HCT116 (cell line): ENCODE results near the gene RNF11. TPM values are rescaled to one million over a fixed set of nuclear protein-coding genes. Genes with fewer than 3 reads are reported as not detected.

Source experiments
- ATAC-seq: fragments of 200-7000 bp; cut with Tn5 transposase; 2 replicates; pipeline ENCODE4 v1.9.1; 2020; ENCODE audit warnings: mild to moderate bottlenecking, moderate library complexity
- BruUV-seq: library from RNA; stranded (reverse); fragments of 400-500 nt; replicated peaks from 2 replicates; lab custom pipeline; 2021; lab: Mats Ljungman, UMichigan
- CTCF ChIA-PET: fragments of 300-600 bp; sonication (Branson Sonifier 250); formaldehyde crosslinking; loops from one replicate; lab custom pipeline; 2021; ENCODE audit warnings: antibody characterized with exemption; lab: Charles Lee
- POLR2A ChIA-PET: fragments of 300-600, 350-600 bp; sonication (Branson Sonifier 250); formaldehyde crosslinking; loops from one replicate; lab custom pipeline; 2021; ENCODE audit warnings: antibody characterized with exemption; lab: Charles Lee
- RAD21 ChIA-PET, 2 experiments: fragments of 300-600 bp; sonication (Branson Sonifier 250); formaldehyde crosslinking; loops; one replicate each; lab custom pipeline; 2023; ENCODE audit warnings: low total read pairs in 2 of 2; ENCODE audit not compliant: uncharacterized antibody in 2 of 2, unreplicated experiment in 2 of 2, low non-redundant PET in 1 of 2; lab: Charles Lee
- DNase-seq: peaks from one replicate; pipeline ENCODE4 v3.0.0-alpha.2; 2010; ENCODE audit warnings: low read depth, low spot score
- H2AFZ ChIP-seq: fragments of 200-600 bp; shearing (Covaris generic), sonication (generic); 2 replicates; pipeline ENCODE4 v1.6.1; 2017; ENCODE audit warnings: low read depth, mixed run types, mixed read lengths, antibody characterized with exemption, low read length; ENCODE audit not compliant: poor library complexity, severe bottlenecking
- H3K27ac ChIP-seq: 2 replicates; pipeline ENCODE4 v1.5.1; 2012; ENCODE audit warnings: low read depth, low read length
- H3K27me3 ChIP-seq: fragments of 200-600 bp; sonication (generic); 2 replicates; pipeline ENCODE4 v1.6.1; 2016; ENCODE audit warnings: mixed run types, low read length, mixed read lengths; ENCODE audit not compliant: insufficient read depth
- H3K36me3 ChIP-seq, 2 experiments: fragments of 200-500 bp in 1 of 2; fragments of 200-600 bp in 1 of 2; sonication (Bioruptor generic) in 1 of 2; sonication (generic) in 1 of 2; 2 replicates each; pipeline versions ENCODE4 v1.5.1 to v1.6.1; 2014 to 2016; ENCODE audit warnings: low read length in 2 of 2, inconsistent platforms in 1 of 2, mixed read lengths in 1 of 2, mixed run types in 1 of 2; ENCODE audit not compliant: insufficient read depth in 2 of 2, control insufficient read depth in 1 of 2
- H3K4me1 ChIP-seq, 2 experiments: fragments of 200-600 bp in 1 of 2; sonication (generic) in 1 of 2; 2 replicates each; pipeline versions ENCODE4 v1.5.1 to v1.6.1; 2012 to 2017; ENCODE audit warnings: low read length in 2 of 2, inconsistent platforms in 1 of 2, mild to moderate bottlenecking in 1 of 2, mixed read lengths in 1 of 2, mixed run types in 1 of 2, moderate library complexity in 1 of 2; ENCODE audit not compliant: insufficient read depth in 2 of 2, control insufficient read depth in 1 of 2
- H3K4me2 ChIP-seq: fragments of 200-600 bp; sonication (generic); 2 replicates; pipeline ENCODE4 v1.6.1; 2017; ENCODE audit warnings: mixed run types, low read length, mixed read lengths
- H3K4me3 ChIP-seq, 2 experiments: fragments of 200-600 bp in 1 of 2; sonication (generic) in 1 of 2; replicated peaks in 1 of 2; 2 replicates each; pipeline ENCODE4 v1.5.1; 2011 to 2016; ENCODE audit warnings: low read length in 2 of 2, control low read depth in 1 of 2, low read depth in 1 of 2, mild to moderate bottlenecking in 1 of 2, mixed read lengths in 1 of 2, mixed run types in 1 of 2
- H3K79me2 ChIP-seq: fragments of 200-600 bp; sonication (generic); 2 replicates; pipeline ENCODE4 v1.6.1; 2017; ENCODE audit warnings: mild to moderate bottlenecking, mixed run types, low read length, moderate library complexity, mixed read lengths; ENCODE audit not compliant: insufficient read depth
- H3K9ac ChIP-seq: fragments of 200-600 bp; sonication (generic); 2 replicates; pipeline ENCODE4 v1.6.1; 2016; ENCODE audit warnings: low read length, mixed read lengths
- H3K9me2 ChIP-seq: fragments of 200-600 bp; sonication (generic), shearing (Covaris generic); 2 replicates; pipeline ENCODE4 v1.6.1; 2017; ENCODE audit warnings: mixed run types, mild to moderate bottlenecking, moderate library complexity; ENCODE audit not compliant: insufficient read depth
- H3K9me3 ChIP-seq, 2 experiments: fragments of 200-500 bp in 1 of 2; fragments of 200-600 bp in 1 of 2; sonication (Bioruptor generic) in 1 of 2; sonication (generic) in 1 of 2; 2 replicates each; pipeline ENCODE4 v1.6.1; 2014 to 2017; ENCODE audit warnings: low read length in 2 of 2, mixed read lengths in 2 of 2, inconsistent platforms in 1 of 2, low read depth in 1 of 2, mild to moderate bottlenecking in 1 of 2, mixed run types in 1 of 2, moderate library complexity in 1 of 2; ENCODE audit not compliant: control insufficient read depth in 1 of 2, insufficient read depth in 1 of 2
- H4K20me1 ChIP-seq: fragments of 200-600 bp; sonication (generic), shearing (Covaris generic); 2 replicates; pipeline ENCODE4 v1.6.1; 2017; ENCODE audit warnings: mixed run types, mild to moderate bottlenecking, moderate library complexity; ENCODE audit not compliant: insufficient read depth
- CEBPB ChIP-seq: IDR thresholded peaks from 2 replicates; pipeline ENCODE4 v1.6.1; 2012; ENCODE audit warnings: low read depth
- CTCF ChIP-seq, 3 experiments: fragments of 200-600 bp in 1 of 3; sonication (generic) in 1 of 3; IDR thresholded peaks in 2 of 3; conservative IDR thresholded peaks in 1 of 3; 2 replicates each; pipeline ENCODE4 v1.5.1; 2012 to 2017; ENCODE audit warnings: low read depth in 2 of 3, low read length in 2 of 3, antibody characterized with exemption in 1 of 3, borderline replicate concordance in 1 of 3, control low read depth in 1 of 3, mild to moderate bottlenecking in 1 of 3, mixed read lengths in 1 of 3, mixed run types in 1 of 3, moderate library complexity in 1 of 3; ENCODE audit not compliant: insufficient read depth in 1 of 3
- EGR1 ChIP-seq: IDR thresholded peaks from 2 replicates; pipeline ENCODE4 v1.6.1; 2012; ENCODE audit warnings: low read depth
- ELF1 ChIP-seq: IDR thresholded peaks from 2 replicates; pipeline ENCODE4 v1.6.1; 2012; ENCODE audit warnings: low read depth, borderline replicate concordance
- EZH2 ChIP-seq: fragments of 200-600 bp; sonication (generic); IDR thresholded peaks from 2 replicates; pipeline ENCODE4 v1.6.1; 2017; ENCODE audit warnings: antibody characterized with exemption, mixed run types
- JUND ChIP-seq: IDR thresholded peaks from 2 replicates; pipeline ENCODE4 v1.6.1; 2012
- RAD21 ChIP-seq: IDR thresholded peaks from 2 replicates; pipeline ENCODE4 v1.6.1; 2012; ENCODE audit warnings: low read depth, mild to moderate bottlenecking
- SRF ChIP-seq: IDR thresholded peaks from 2 replicates; pipeline ENCODE4 v1.6.1; 2012; ENCODE audit warnings: low read depth
- ZBTB33 ChIP-seq: IDR thresholded peaks from 2 replicates; pipeline ENCODE4 v1.6.1; 2011; ENCODE audit warnings: mild to moderate bottlenecking, low read length, moderate library complexity; ENCODE audit not compliant: insufficient replicate concordance; ENCODE audit errors: extremely low read depth
- ZFX ChIP-seq: fragments of 450-650 bp; IDR thresholded peaks from 2 replicates; pipeline ENCODE4 v1.6.1; 2017
- ZNF274 ChIP-seq: fragments of 200-500 bp; sonication (Bioruptor generic); IDR thresholded peaks from 2 replicates; pipeline ENCODE4 v1.6.1; 2014; ENCODE audit warnings: mild to moderate bottlenecking, low read depth, low read length, inconsistent platforms
- intact Hi-C: fragments of 100-400 bp; cut with micrococcal nuclease; formaldehyde crosslinking; loops from 2 replicates; pipeline ENCODE4 v1.10.0; 2022
- total RNA-seq: library from RNA; stranded (reverse); gene quantifications from one replicate; pipeline ENCODE4 v1.2.1, GENCODE V29; 2021; ENCODE audit not compliant: unreplicated experiment
- TF ChIP-seq, protein P1 (sequence below): IDR thresholded peaks from 2 replicates; pipeline ENCODE4 v1.6.1; 2012

RNF11 gene
- total RNA-seq, 1 experiment from 2014 or later, result 60.9 TPM

GRCh38 chr1:51290489-51290847, 54.4 kb downstream of the RNF11 start:
- ATAC-seq (no peak), DNase-seq (no peak)
- POLR2A ChIA-PET, result no interaction called here
- no TSS peak for BruUV-seq
- H3K27me3 ChIP-seq, result no peaks in the 10 kb centered on the region
- RAD21 ChIA-PET, result no interaction called here
- TF ChIP-seq EGR1, result no peak
- no peak for TF ChIP-seq ZNF274
- TF ChIP-seq ZFX, result no peak
- TF ChIP-seq, protein P1, sequence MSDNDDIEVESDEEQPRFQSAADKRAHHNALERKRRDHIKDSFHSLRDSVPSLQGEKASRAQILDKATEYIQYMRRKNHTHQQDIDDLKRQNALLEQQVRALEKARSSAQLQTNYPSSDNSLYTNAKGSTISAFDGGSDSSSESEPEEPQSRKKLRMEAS, result no peak
- no peak for TF ChIP-seq SRF
- no peak for TF ChIP-seq ZBTB33
- TF ChIP-seq CTCF (IDR thresholded peaks at IDR 0.05 in 2 of 3, conservative IDR thresholded peaks at IDR 0.05 in 1 of 3; ENCODE audit: borderline replicate concordance in 1 of 3, insufficient read depth in 1 of 3, low read depth in 2 of 3, low read length in 2 of 3), result no peak
- TF ChIP-seq CEBPB, result no peak
- TF ChIP-seq EZH2, result no peak
- TF ChIP-seq ELF1, result no peak
- TF ChIP-seq JUND, result no peak
- TF ChIP-seq RAD21, result no peak
- CTCF ChIA-PET, result no interaction called here
- 0 out of 4 replicates have a peak, but pooled peaks cover 0 to 7% of the 10 kb centered on the region in 2 experiments for H3K4me1 ChIP-seq
- intact Hi-C loops, result loop anchor here (10.0 kb wide), 1 partner anchor 536 kb away; no protein-coding TSS in a partner anchor
- no peak overlapping the region for H3K4me2 ChIP-seq
- H3K79me2 ChIP-seq, result no peaks in the 10 kb centered on the region
- H3K9me3 ChIP-seq, result no peaks in the 10 kb centered on the region
- H3K36me3 ChIP-seq, result peaks cover 0 to 5% of the 10 kb centered on the region in 2 experiments; a peak in 1 of 4 replicates
- H3K4me3 ChIP-seq, result no peak overlapping the region
- no peaks in the 10 kb centered on the region for H3K9me2 ChIP-seq
- H3K9ac ChIP-seq, result no peak overlapping the region
- no peak overlapping the region for H2AFZ ChIP-seq
- no peaks in the 10 kb centered on the region for H4K20me1 ChIP-seq
- no peak overlapping the region for H3K27ac ChIP-seq
